WI38 (cell line): Measurements from ENCODE around the gene RGS19.

Experiments
- H3K4me3 ChIP-seq: 2 replicates; pipeline ENCODE4 v1.5.1; 2011; ENCODE audit warnings: low read depth, mild to moderate bottlenecking, control low read depth, low read length
- CTCF ChIP-seq: IDR thresholded peaks from 2 replicates; pipeline ENCODE4 v1.5.1; 2012; ENCODE audit warnings: low read depth, mild to moderate bottlenecking, control low read depth, low read length

Gene RGS19

DNA sequence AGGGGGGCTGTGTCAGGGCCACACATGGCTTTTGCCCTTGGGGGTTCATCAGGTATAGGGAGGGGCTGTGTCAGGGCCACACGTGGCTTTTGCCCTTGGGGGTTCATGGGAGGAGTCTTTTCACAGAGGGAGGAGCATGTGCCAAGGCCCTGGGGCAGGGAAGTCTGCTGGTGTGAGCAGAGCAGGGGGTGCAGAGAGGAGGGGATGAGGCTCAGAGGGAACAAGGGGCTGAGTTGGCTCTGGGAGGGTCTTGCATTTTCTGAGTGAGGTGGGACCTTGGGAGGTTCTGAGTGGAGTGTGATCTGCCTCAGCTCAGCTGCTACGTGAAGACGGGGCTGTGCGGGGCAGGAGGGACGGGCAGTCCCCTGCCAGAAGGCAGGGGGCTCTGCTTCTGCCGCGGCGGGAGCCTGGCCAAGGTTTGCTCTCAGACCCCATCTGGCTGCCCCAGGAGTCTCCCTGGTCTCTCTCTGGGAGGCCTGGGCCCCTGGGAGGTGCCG, 23.9 kb downstream of the RGS19 start:
- TF ChIP-seq CTCF = no peak
- no peak overlapping the region for H3K4me3 ChIP-seq

GRCh38 chr20:64053841-64054661, 25.3 kb downstream of the RGS19 start:
- no peak overlapping the region for H3K4me3 ChIP-seq
- no peak for TF ChIP-seq CTCF

DNA sequence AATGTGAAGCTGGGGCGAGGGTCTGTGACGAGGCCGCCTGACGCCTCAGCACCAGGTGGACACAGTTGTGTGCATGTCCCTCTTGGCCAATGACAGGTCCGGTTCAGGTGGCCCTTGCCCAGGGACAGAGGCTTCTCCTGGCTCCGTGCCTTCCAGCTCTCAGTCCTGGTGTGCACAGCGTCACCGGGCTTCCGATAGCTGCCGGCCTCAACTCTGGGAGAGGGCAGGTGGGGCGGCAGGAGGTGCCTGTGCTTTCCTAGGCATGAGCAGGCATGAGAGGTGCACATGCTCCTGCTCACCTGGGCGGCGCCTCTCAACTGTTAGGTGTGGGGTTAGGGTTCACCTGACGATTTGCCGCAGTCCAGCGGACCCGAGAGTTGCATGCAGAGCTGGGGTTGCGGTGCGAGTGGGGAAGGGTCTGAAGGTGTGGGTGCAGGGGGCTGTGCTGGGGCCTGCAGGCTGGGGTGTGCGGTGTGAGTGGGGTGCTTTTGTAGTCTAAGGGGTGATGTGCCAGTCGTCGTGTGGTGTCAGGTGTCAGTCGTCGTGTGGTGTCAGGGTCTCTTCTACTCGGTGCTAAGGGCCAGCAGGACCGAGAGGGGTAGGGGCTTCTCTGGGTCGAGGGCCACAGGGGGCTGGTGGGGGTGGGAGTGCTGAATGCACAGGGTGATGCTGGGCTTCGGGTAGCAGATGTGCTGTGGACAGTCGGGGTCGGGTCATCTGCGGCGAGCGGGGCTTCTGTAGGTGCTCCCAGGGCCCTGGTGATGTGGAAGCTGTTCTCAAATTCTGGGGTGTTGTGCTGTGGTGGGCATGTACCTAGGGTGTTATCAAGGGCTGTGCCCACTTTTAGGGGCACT, 26.1 kb downstream of the RGS19 start:
- no peak overlapping the region for H3K4me3 ChIP-seq
- no peak for TF ChIP-seq CTCF

GRCh38 chr20:64052326-64052722, 27.0 kb downstream of the RGS19 start:
- H3K4me3 ChIP-seq = no peak overlapping the region
- TF ChIP-seq CTCF = no peak

GRCh38 chr20:64051561-64052325, 27.6 kb downstream of the RGS19 start:
- no peak overlapping the region for H3K4me3 ChIP-seq
- TF ChIP-seq CTCF = no peak

- TF ChIP-seq CTCF = no peak
- no peak overlapping the region for H3K4me3 ChIP-seq
Observed at GRCh38 chr20:64051033-64051452, 28.3 kb downstream of the RGS19 start.
